ENCODE measurements around the gene GSAP. TPM values are rescaled to one million over a fixed set of nuclear protein-coding genes. Genes with fewer than 3 reads are reported as not detected.

Gene GSAP
- total RNA-seq, 1 experiment from 2014 or later, result 0.85 TPM

GRCh38 chr7:77362905-77363304 lies 53.2 kb downstream of the GSAP start:
- intact Hi-C loops (cut with micrococcal nuclease; ENCODE audit: unreplicated experiment), result no loop called here

DNA sequence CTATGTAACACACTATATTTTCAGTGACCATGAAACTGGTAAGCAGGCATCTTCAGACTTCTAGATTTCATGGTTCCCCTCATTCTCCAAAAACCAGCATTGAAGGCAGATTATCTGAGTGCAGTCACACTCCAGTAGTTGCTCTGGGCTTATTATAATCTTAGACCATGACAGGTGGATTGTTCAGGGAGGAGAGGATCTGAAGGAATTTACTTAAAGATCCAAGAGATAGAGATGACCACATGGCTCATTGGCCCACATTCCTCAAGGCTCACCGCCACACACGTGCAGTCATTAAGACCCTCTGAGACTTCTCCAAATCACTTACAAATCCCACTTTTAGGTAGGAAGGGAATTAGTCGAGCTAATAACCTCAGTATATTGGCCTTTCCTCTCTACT lies 55.2 kb downstream of the GSAP start:
- TF ChIP-seq SIN3A (IDR thresholded peaks at IDR 0.05; ENCODE audit: borderline replicate concordance, insufficient read depth, low read depth, low read length) (no peak), CTCF (IDR thresholded peaks at IDR 0.05) (no peak), TCF7L2 (IDR thresholded peaks at IDR 0.05; ENCODE audit: low read depth, low read length) (no peak), POLR2AphosphoS5 (IDR thresholded peaks at IDR 0.05; ENCODE audit: low read depth, low read length) (no peak)
- TF ChIP-seq, protein P1, sequence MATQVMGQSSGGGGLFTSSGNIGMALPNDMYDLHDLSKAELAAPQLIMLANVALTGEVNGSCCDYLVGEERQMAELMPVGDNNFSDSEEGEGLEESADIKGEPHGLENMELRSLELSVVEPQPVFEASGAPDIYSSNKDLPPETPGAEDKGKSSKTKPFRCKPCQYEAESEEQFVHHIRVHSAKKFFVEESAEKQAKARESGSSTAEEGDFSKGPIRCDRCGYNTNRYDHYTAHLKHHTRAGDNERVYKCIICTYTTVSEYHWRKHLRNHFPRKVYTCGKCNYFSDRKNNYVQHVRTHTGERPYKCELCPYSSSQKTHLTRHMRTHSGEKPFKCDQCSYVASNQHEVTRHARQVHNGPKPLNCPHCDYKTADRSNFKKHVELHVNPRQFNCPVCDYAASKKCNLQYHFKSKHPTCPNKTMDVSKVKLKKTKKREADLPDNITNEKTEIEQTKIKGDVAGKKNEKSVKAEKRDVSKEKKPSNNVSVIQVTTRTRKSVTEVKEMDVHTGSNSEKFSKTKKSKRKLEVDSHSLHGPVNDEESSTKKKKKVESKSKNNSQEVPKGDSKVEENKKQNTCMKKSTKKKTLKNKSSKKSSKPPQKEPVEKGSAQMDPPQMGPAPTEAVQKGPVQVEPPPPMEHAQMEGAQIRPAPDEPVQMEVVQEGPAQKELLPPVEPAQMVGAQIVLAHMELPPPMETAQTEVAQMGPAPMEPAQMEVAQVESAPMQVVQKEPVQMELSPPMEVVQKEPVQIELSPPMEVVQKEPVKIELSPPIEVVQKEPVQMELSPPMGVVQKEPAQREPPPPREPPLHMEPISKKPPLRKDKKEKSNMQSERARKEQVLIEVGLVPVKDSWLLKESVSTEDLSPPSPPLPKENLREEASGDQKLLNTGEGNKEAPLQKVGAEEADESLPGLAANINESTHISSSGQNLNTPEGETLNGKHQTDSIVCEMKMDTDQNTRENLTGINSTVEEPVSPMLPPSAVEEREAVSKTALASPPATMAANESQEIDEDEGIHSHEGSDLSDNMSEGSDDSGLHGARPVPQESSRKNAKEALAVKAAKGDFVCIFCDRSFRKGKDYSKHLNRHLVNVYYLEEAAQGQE (IDR thresholded peaks at IDR 0.05; ENCODE audit: insufficient read depth in 1 of 2, low read depth in 2 of 2, low read length in 1 of 2), result no peak
- H3K27ac ChIP-seq (ENCODE audit: low read length), result no peak overlapping the region
- in situ Hi-C loops (cut with HindIII; ENCODE audit: low pct_unique_long_range_greater_than_20kb, low sequenced_read_pairs), result no loop called here
- no TSS peak for BruUV-seq (replicated peaks)
- no peaks in the 10 kb centered on the region for H3K36me3 ChIP-seq (ENCODE audit: control insufficient read depth, insufficient read depth, low read length)
- no peaks in the 10 kb centered on the region for H3K9me3 ChIP-seq (ENCODE audit: control insufficient read depth, insufficient read depth, low read depth, low read length)
- no peak for ATAC-seq
- CTCF ChIA-PET, result no interaction called here
- peaks cover 19% of the 10 kb centered on the region for H3K27me3 ChIP-seq (ENCODE audit: control insufficient read depth, insufficient read depth, low read length)
- POLR2A ChIA-PET, result no interaction called here
- H3K4me1 ChIP-seq (ENCODE audit: control insufficient read depth, insufficient read depth, low read length), result no peaks in the 10 kb centered on the region
- intact Hi-C loops (cut with micrococcal nuclease; ENCODE audit: unreplicated experiment), result no loop called here
- no peak overlapping the region for H3K4me3 ChIP-seq (ENCODE audit: low read depth in 2 of 2, low read length in 2 of 2)
- DNase-seq (ENCODE audit: low read depth, low spot score), result no peak

More at GRCh38 chr7:77362905-77363304, 53.2 kb downstream of the GSAP start:
- Histone ChIP-seq H3K4me1 (ENCODE audit: control insufficient read depth, insufficient read depth, low read length) (no peaks in the 10 kb centered on the region), H3K27ac (ENCODE audit: low read length) (no peak overlapping the region), H3K4me3 (ENCODE audit: low read depth in 2 of 2, low read length in 2 of 2) (no peak overlapping the region), H3K9me3 (ENCODE audit: control insufficient read depth, insufficient read depth, low read depth, low read length) (no peaks in the 10 kb centered on the region), H3K27me3 (ENCODE audit: control insufficient read depth, insufficient read depth, low read length) (peaks cover 8% of the 10 kb centered on the region), H3K36me3 (ENCODE audit: control insufficient read depth, insufficient read depth, low read length) (no peaks in the 10 kb centered on the region)
- ATAC-seq (no peak), DNase-seq (ENCODE audit: low read depth, low spot score) (no peak)
- TF ChIP-seq CTCF (IDR thresholded peaks at IDR 0.05) (no peak), SIN3A (IDR thresholded peaks at IDR 0.05; ENCODE audit: borderline replicate concordance, insufficient read depth, low read depth, low read length) (no peak), POLR2AphosphoS5 (IDR thresholded peaks at IDR 0.05; ENCODE audit: low read depth, low read length) (no peak), TCF7L2 (IDR thresholded peaks at IDR 0.05; ENCODE audit: low read depth, low read length) (no peak)
- TF ChIP-seq, protein P1 (IDR thresholded peaks at IDR 0.05; ENCODE audit: insufficient read depth in 1 of 2, low read depth in 2 of 2, low read length in 1 of 2), result no peak
- ChIA-PET POLR2A (interaction anchor here (0.5 kb wide), 1 partner anchor 14 kb away, joined by 13 read pairs; no protein-coding TSS in a partner anchor), CTCF (no interaction called here)
- in situ Hi-C loops (cut with HindIII; ENCODE audit: low pct_unique_long_range_greater_than_20kb, low sequenced_read_pairs), result no loop called here
- BruUV-seq (replicated peaks), result no TSS peak

Data from Panc1 (cell line).